ENCODE results near the gene DEFB128.

The DEFB128 gene

DNA sequence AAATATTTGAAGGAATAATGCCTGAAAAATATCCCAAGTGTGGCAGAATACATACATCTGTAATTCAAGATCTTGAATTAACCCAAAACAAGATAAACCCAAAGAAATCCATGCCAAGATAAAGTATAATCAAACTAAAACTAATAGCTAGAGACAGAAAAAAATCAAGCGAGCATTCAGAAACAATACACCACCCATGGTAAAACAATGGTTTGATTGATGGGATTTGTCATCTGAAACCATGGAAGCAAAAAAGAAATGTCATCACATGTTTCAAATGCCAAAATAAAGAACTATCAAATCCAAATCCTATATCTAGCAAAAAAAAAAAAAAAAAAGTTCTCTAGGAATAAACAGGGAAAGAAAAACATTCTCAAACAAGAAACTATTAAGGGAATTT lies 37.4 kb downstream of the DEFB128 start:
- DNase-seq (ENCODE audit: low read depth), result no peak

DNA sequence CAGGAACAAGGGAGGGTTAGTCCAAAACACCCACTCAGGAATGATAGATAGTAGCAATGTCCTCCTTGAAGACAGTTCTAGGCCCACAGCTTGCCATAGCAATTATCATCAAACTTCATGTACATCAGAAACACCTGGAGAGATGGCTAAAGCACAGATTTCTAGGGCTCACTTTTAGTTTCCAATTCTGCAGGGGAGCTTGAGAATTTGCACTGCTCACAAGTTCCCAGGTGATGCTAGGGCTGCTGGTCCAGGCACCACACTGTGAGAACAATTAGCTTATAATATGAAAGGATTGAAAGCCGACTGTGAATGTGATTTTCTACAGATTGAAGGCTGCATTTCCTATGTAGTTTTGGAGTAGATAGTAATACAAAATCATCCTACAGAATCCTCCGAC lies 43.6 kb downstream of the DEFB128 start:
- no peak for DNase-seq (ENCODE audit: low read depth)

DNA sequence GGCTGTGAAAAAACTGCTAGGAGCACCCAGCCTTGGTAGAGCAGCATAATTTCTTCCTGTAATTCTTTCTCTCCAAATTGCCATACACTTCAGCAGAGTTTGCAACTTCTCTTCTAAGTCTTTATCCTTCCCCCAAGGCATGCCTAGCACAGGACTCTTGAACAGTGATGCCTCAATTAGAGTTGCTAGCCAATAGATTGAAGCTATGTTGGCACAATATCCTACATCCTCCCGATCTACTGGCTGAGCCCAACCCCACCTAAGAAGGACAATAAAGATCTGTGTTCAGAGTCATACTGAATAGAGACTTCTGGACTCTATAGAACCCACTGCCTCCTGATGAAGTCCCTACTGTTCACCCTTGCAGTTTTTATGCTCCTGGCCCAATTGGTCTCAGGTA lies 47.2 kb downstream of the DEFB128 start, which contains the start of gene DEFB126:
Gene DEFB126, plus strand, starts transcription at position 301 of the 400 bp plus-strand sequence. Its CDS starts 39 bp downstream, at position 340.
- DNase-seq (ENCODE audit: low read depth), result no peak

Data from GM04504 (cell line).